Astrocyte (in vitro differentiated cells and primary cell): ENCODE measurements around the gene PNPLA7. TPM values are rescaled to one million over a fixed set of nuclear protein-coding genes. Genes with fewer than 3 reads are reported as not detected.

ENCODE experiments used
- DNase-seq: peaks from one replicate; pipeline ENCODE4 v3.0.0-alpha.2; 2010; ENCODE audit warnings: low read depth
- FAIRE-seq: peaks from 2 replicates; lab custom pipeline; 2011; peaks lifted over from hg19 to GRCh38; lab: Jason Lieb, UNC
- H2AFZ ChIP-seq: 2 replicates; pipeline ENCODE4 v1.6.0; 2012; ENCODE audit warnings: low read depth, low read length, inconsistent platforms
- H3K27ac ChIP-seq: 2 replicates; pipeline ENCODE4 v1.5.1; 2011; ENCODE audit warnings: low read depth, low read length, inconsistent platforms
- H3K27me3 ChIP-seq: 2 replicates; pipeline ENCODE4 v1.6.0; 2011; ENCODE audit warnings: low read length, inconsistent platforms; ENCODE audit not compliant: insufficient read depth
- H3K36me3 ChIP-seq: 2 replicates; pipeline ENCODE4 v1.5.1; 2011; ENCODE audit warnings: low read length, inconsistent platforms; ENCODE audit not compliant: insufficient read depth
- H3K4me1 ChIP-seq: 2 replicates; pipeline ENCODE4 v1.5.1; 2011; ENCODE audit warnings: low read length, inconsistent platforms; ENCODE audit not compliant: insufficient read depth
- H3K4me2 ChIP-seq: 2 replicates; pipeline ENCODE4 v1.6.0; 2012; ENCODE audit warnings: low read length, inconsistent platforms
- H3K4me3 ChIP-seq: 2 replicates; pipeline ENCODE4 v1.5.1; 2011; ENCODE audit warnings: low read depth, mild to moderate bottlenecking, low read length, inconsistent platforms; ENCODE audit not compliant: insufficient read depth
- H3K79me2 ChIP-seq: 2 replicates; pipeline ENCODE4 v1.6.0; 2012; ENCODE audit warnings: mild to moderate bottlenecking, low read length, inconsistent platforms; ENCODE audit not compliant: insufficient read depth
- H3K9ac ChIP-seq: 2 replicates; pipeline ENCODE4 v1.6.0; 2012; ENCODE audit warnings: mild to moderate bottlenecking, low read length, inconsistent platforms
- H3K9me3 ChIP-seq: 2 replicates; pipeline ENCODE4 v1.5.1; 2012; ENCODE audit warnings: low read depth, mild to moderate bottlenecking, low read length, inconsistent platforms; ENCODE audit not compliant: insufficient read depth
- H4K20me1 ChIP-seq: 2 replicates; pipeline ENCODE4 v1.6.0; 2012; ENCODE audit warnings: low read length, inconsistent platforms; ENCODE audit not compliant: insufficient read depth
- H3K27ac Mint-ChIP-seq: one replicate; pipeline ENCODE4 v1.8.0; 2021; ENCODE audit warnings: mild to moderate bottlenecking, mixed read lengths; ENCODE audit not compliant: unreplicated experiment
- H3K27me3 Mint-ChIP-seq: one replicate; pipeline ENCODE4 v1.8.0; 2021; ENCODE audit warnings: low read depth, mixed read lengths; ENCODE audit not compliant: unreplicated experiment
- H3K36me3 Mint-ChIP-seq: one replicate; pipeline ENCODE4 v1.8.0; 2021; ENCODE audit warnings: low read depth, mixed read lengths; ENCODE audit not compliant: unreplicated experiment
- H3K4me1 Mint-ChIP-seq: one replicate; pipeline ENCODE4 v1.8.0; 2021; ENCODE audit warnings: low read depth, mixed read lengths; ENCODE audit not compliant: unreplicated experiment
- H3K4me3 Mint-ChIP-seq: one replicate; pipeline ENCODE4 v1.8.0; 2021; ENCODE audit warnings: mild to moderate bottlenecking, moderate library complexity, mixed read lengths; ENCODE audit not compliant: unreplicated experiment
- H3K9me3 Mint-ChIP-seq: one replicate; pipeline ENCODE4 v1.8.0; 2021; ENCODE audit warnings: mild to moderate bottlenecking, mixed read lengths; ENCODE audit not compliant: unreplicated experiment
- CTCF ChIP-seq: IDR thresholded peaks from 2 replicates; pipeline ENCODE4 v1.5.1; 2011; ENCODE audit warnings: low read depth, mild to moderate bottlenecking, inconsistent platforms, low read length, moderate library complexity; ENCODE audit not compliant: insufficient read depth
- EZH2 ChIP-seq: IDR thresholded peaks from 2 replicates; pipeline ENCODE4 v1.6.1; 2012; ENCODE audit warnings: mild to moderate bottlenecking, low read length, inconsistent platforms; ENCODE audit not compliant: insufficient read depth
- total RNA-seq: library from RNA; stranded (reverse); gene quantifications from 2 replicates; pipeline ENCODE4 v1.2.1, GENCODE V29; 2021

PNPLA7 gene
- total RNA-seq, 1 donor from 2014 or later, result 2.6 TPM

GRCh38 chr9:137462986-137463930 lies 86.9 kb downstream of the PNPLA7 start:
- DNase-seq (no peak), FAIRE-seq (no peak)
- Mint-ChIP-seq H3K4me1 (no peaks in the 10 kb centered on the region), H3K4me3 (no peak overlapping the region), H3K9me3 (no peaks in the 10 kb centered on the region), H3K27ac (no peak overlapping the region), H3K36me3 (peaks cover 3% of the 10 kb centered on the region), H3K27me3 (peaks cover 6% of the 10 kb centered on the region)
- H3K4me1 ChIP-seq, result peaks cover 8% of the 10 kb centered on the region
- H3K4me2 ChIP-seq, result no peak overlapping the region
- no peak overlapping the region for H2AFZ ChIP-seq
- H3K4me3 ChIP-seq, result no peak overlapping the region
- H3K9me3 ChIP-seq, result no peaks in the 10 kb centered on the region
- H3K79me2 ChIP-seq, result no peaks in the 10 kb centered on the region
- H3K36me3 ChIP-seq, result no peaks in the 10 kb centered on the region
- no peaks in the 10 kb centered on the region for H3K27me3 ChIP-seq
- no peak overlapping the region for H3K27ac ChIP-seq
- H3K9ac ChIP-seq, result no peak overlapping the region
- TF ChIP-seq EZH2 (no peak), CTCF (no peak)
- peaks cover 4% of the 10 kb centered on the region for H4K20me1 ChIP-seq

- no peak for FAIRE-seq
- Mint-ChIP-seq H3K4me1 (no peaks in the 10 kb centered on the region), H3K27me3 (peaks cover 6% of the 10 kb centered on the region), H3K27ac (no peak overlapping the region), H3K9me3 (no peaks in the 10 kb centered on the region), H3K4me3 (no peak overlapping the region), H3K36me3 (peaks cover 3% of the 10 kb centered on the region)
- no peak overlapping the region for H2AFZ ChIP-seq
- no peak overlapping the region for H3K27ac ChIP-seq
- no peak overlapping the region for H3K4me2 ChIP-seq
- TF ChIP-seq EZH2, result no peak
- no peak for TF ChIP-seq CTCF
- H3K4me1 ChIP-seq, result peaks cover 15% of the 10 kb centered on the region
- no peaks in the 10 kb centered on the region for H3K27me3 ChIP-seq
- H3K9me3 ChIP-seq, result no peaks in the 10 kb centered on the region
- DNase-seq, result no peak
- H4K20me1 ChIP-seq, result peaks cover 12% of the 10 kb centered on the region
- H3K79me2 ChIP-seq, result no peaks in the 10 kb centered on the region
- H3K4me3 ChIP-seq, result no peak overlapping the region
- H3K36me3 ChIP-seq, result no peaks in the 10 kb centered on the region
- no peak overlapping the region for H3K9ac ChIP-seq
Observed at GRCh38 chr9:137462396-137462985, 87.7 kb downstream of the PNPLA7 start.
